ENCODE results near the gene RABIF. TPM values are rescaled to one million over a fixed set of nuclear protein-coding genes. Genes with fewer than 3 reads are reported as not detected.
"Not testable (repeated sequence)": the region's sequence is repeated elsewhere in the genome, so short reads cannot be mapped to it uniquely, and the experiment has no call there.

The RABIF gene
- total RNA-seq, result 1 to 10 TPM; 2.9 to 4.5 (median 3.2) TPM

GRCh38 chr1:202888531-202889360 is at the start of gene RABIF:
RABIF (minus strand) TSS chr1:202889149; CDS start chr1:202889098, 51 bp downstream.
- Histone ChIP-seq H3K27me3 (no peaks in the 10 kb centered on the region), H3K27ac (peak within 1 kb of the TSS; percentile 87 to 97 (median 92)), H3K36me3 (peaks cover 0 to 26% (median 3%) of the 10 kb centered on the region in 3 donors), H3K9me3 (no peaks in the 10 kb centered on the region), H3K4me3 (peak within 1 kb of the TSS; percentile 72 to 92 (median 82)), H3K4me1 (peaks cover 0 to 18% (median 2%) of the 10 kb centered on the region in 4 donors)
- DNase-seq (ENCODE audit: low spot score in 2 of 2), result peak; percentile 92
- TF ChIP-seq POLR2A (IDR thresholded peaks at IDR 0.05), result peak; percentile 82
- TF ChIP-seq CTCF (IDR thresholded peaks at IDR 0.05), result peak in 3 of 5 experiments; percentile 22 to 40 (median 25)
- TF ChIP-seq EP300 (IDR thresholded peaks at IDR 0.05), result peak; percentile 70 to 96
- WGBS, 2 donors, result 1% methylated on average over 39 to 42 of the region's 84 CpGs

- no peaks in the 10 kb centered on the region for H3K27me3 ChIP-seq
- DNase-seq (ENCODE audit: low spot score in 2 of 2), result no peak
- 76 to 82% methylated on average over 5 of the region's 5 CpGs for WGBS, 2 donors
- no peak overlapping the region for H3K27ac ChIP-seq
- H3K9me3 ChIP-seq, result no peaks in the 10 kb centered on the region
- no peaks in the 10 kb centered on the region for H3K4me1 ChIP-seq
- no peak for TF ChIP-seq CTCF (IDR thresholded peaks at IDR 0.05)
- TF ChIP-seq EP300 (IDR thresholded peaks at IDR 0.05), result no peak
- TF ChIP-seq POLR2A (IDR thresholded peaks at IDR 0.05), result no peak
- peaks cover 5 to 41% (median 22%) of the 10 kb centered on the region in 3 donors for H3K36me3 ChIP-seq
- H3K4me3 ChIP-seq, result no peak overlapping the region
Observed at GRCh38 chr1:202938287-202938925, 49.5 kb upstream of the RABIF start.

- not testable (repeated sequence) for DNase-seq (ENCODE audit: low spot score in 2 of 2); H3K4me1 ChIP-seq; H3K9me3 ChIP-seq; H3K27me3 ChIP-seq; H3K4me3 ChIP-seq; H3K27ac ChIP-seq
- WGBS, 2 donors, result 100% methylated on average over 1 of the region's 6 CpGs
- H3K36me3 ChIP-seq, result peaks cover 0 to 21% (median 7%) of the 10 kb centered on the region in 3 donors
Observed at GRCh38 chr1:202936409-202936808, 47.5 kb upstream of the RABIF start.

- DNase-seq (ENCODE audit: low spot score in 2 of 2), result no peak
- H3K36me3 ChIP-seq, result peaks cover 0 to 15% (median 1%) of the 10 kb centered on the region in 3 donors
- no peaks in the 10 kb centered on the region for H3K4me1 ChIP-seq
- no peaks in the 10 kb centered on the region for H3K27me3 ChIP-seq
- peaks cover 0 to 8% (median 0%) of the 10 kb centered on the region in 4 donors for H3K9me3 ChIP-seq
- no peak for TF ChIP-seq EP300 (IDR thresholded peaks at IDR 0.05)
- TF ChIP-seq POLR2A (IDR thresholded peaks at IDR 0.05), result no peak
- TF ChIP-seq CTCF (IDR thresholded peaks at IDR 0.05), result no peak
- H3K4me3 ChIP-seq, result no peak overlapping the region
- WGBS, 2 donors, result 71 to 73% methylated on average over 3 of the region's 3 CpGs
- no peak overlapping the region for H3K27ac ChIP-seq
Observed at GRCh38 chr1:202935844-202936243, 46.9 kb upstream of the RABIF start.

GRCh38 chr1:202934755-202935154 is 45.8 kb upstream of the RABIF start:
- WGBS, 2 donors, result 85 to 94% methylated on average over 3 of the region's 3 CpGs
- Histone ChIP-seq H3K27me3 (no peaks in the 10 kb centered on the region), H3K4me3 (no peak overlapping the region), H3K27ac (no peak overlapping the region), H3K9me3 (peaks cover 0 to 8% (median 0%) of the 10 kb centered on the region in 4 donors), H3K36me3 (peaks cover 0 to 4% (median 0%) of the 10 kb centered on the region in 3 donors), H3K4me1 (no peaks in the 10 kb centered on the region)
- no peak for DNase-seq (ENCODE audit: low spot score in 2 of 2)
- no peak for TF ChIP-seq POLR2A (IDR thresholded peaks at IDR 0.05)
- no peak for TF ChIP-seq CTCF (IDR thresholded peaks at IDR 0.05)
- no peak for TF ChIP-seq EP300 (IDR thresholded peaks at IDR 0.05)

All from tibial nerve (tissue), 4 donors.